A204.1 (cell line): ENCODE results near the gene SPATC1L.
"Not testable (repeated sequence)": the region's sequence is repeated elsewhere in the genome, so short reads cannot be mapped to it uniquely, and the experiment has no call there.

ENCODE experiments used
- FAIRE-seq: peaks from 2 replicates; lab custom pipeline; 2012; peaks lifted over from hg19 to GRCh38; lab: Jason Lieb, UNC

The SPATC1L gene

GRCh38 chr21:46183910-46184624 is at the start of gene SPATC1L:
TSS of gene SPATC1L (minus strand) at chr21:46184459. CDS start at chr21:46182816, 1,643 bp downstream.
- no peak for FAIRE-seq

DNA sequence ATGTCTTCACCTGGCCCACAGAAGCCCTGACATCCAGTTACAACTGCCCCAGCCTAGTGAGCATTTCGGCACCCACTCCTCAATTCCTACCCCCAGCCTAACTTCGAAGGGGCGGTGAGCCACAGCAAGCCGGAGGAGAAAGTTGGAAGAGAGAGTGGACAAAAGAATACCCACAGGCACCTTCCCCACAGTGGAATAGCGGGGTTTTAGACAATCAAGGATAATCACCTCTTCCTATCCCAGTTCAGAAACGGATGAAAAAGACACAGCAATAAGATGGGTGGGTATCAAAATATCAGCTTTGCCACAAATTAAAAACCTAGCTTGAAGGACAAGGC is 45.6 kb upstream of the SPATC1L start:
- FAIRE-seq: no peak

DNA sequence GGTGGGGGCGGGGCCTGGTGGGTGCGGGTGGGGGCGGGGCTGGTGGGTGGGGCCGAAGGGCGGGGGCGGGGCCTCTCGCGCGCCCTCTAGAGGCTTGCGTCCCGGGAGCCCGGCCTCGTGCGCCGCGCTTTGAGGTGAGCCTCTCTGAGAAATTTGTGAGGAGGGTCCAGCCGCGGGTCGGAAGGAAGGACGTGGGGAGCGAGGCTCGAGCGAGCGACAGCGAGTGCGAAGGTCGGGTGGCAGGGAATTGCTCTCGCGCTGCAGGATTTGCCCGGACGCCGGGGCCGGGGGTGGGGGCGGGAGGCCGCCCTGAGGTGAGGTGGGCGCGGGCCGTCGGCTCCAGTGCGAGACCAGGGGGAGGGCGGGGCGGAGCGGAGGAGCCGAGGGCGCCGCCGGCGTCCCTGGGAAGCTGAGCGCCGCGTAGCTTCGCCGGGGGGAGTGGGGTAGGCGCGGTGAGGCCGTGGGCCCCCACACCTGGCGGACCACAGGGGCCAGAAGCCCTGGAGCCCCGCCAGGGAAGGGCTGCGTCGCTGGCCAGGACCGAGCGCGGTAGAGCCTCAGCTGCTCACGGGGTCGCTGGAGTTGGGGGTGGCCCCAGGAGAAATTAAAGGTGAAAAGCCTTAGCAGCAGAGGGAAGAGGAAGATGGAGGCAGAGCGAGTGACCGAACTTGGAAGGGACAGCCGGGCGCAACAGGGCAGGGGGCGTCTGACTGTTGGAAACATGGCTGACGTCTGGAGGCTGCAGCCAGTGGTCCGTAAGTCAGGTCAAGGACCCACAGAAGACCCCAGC is 45.1 kb upstream of the SPATC1L start:
- FAIRE-seq: no peak

DNA sequence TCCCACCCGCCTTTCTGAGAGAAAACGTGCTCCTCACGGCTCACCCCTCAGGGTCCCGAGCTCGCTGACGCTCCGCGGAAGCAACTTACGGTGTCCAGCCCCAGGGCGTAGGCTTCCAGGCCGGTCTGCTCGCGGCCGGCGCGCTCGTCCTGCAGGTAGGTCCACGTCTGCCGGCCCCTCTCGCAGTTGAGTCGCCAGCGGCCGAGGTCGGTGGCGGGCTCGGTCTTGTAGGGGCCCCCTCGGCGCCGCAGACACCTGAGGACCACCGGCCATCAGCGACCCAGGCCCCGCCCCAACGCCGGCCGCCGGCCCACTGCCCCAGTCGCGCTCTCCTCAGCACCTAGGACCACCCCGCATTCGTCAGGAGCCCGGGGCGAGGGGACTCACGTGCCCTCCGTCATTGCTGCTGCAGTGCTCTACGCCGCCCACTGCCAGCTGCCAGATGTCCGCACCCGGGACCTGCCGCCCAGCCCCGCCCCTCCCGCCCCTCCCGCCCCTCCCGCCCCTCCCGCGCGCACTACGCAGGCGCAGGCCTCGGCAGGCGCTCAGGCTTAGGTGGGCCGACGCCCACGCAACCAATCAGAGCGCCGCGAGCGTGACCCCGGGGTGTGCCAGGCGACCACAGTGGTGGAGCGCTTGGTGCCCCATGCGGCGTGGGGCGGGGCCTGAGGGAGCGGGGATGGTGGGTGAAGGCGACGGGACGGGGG is 44.2 kb upstream of the SPATC1L start, which contains the start of gene LSS:
LSS (minus strand) TSS at position 430 of the 707 bp plus-strand sequence; CDS start at position 401, 29 bp downstream.
- no peak for FAIRE-seq

- FAIRE-seq: no peak
Observed at GRCh38 chr21:46227811-46228344, 43.6 kb upstream of the SPATC1L start.

DNA sequence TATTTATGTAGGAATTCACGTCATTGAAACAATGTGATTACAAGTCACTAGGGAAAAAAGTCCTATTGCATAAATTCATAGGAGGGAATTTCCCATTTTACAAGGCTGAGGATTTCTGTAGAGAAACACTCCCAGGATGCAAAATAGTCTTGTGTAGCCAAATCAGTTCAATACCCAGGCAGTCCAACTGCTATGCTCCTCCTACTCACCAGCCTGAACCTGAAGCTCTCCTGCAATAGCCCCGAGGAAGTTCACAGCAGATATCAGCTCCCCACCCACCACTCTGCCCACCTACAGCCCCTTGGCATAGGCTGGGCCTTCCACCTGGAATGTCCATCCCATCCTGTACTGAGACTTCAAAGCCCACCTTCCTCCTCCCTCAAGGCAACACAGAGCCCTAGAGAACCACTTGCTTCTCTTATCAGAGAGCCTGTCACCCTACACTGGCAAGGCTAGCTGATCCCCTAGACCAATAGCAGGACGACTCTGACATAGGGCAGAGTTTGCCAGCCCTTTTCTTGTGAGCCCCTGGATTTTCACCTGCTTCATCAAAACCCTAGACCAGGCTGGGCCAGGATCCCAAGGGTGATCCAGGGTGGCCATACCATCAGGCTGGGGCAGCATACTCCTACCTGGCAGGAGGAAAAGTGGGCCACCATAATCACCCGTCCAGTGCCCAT is 42.8 kb upstream of the SPATC1L start:
- no peak for FAIRE-seq

GRCh38 chr21:46226146-46226545 is 41.9 kb upstream of the SPATC1L start:
- FAIRE-seq: no peak

GRCh38 chr21:46223661-46224060 is 39.4 kb upstream of the SPATC1L start:
- not testable (repeated sequence) for FAIRE-seq

DNA sequence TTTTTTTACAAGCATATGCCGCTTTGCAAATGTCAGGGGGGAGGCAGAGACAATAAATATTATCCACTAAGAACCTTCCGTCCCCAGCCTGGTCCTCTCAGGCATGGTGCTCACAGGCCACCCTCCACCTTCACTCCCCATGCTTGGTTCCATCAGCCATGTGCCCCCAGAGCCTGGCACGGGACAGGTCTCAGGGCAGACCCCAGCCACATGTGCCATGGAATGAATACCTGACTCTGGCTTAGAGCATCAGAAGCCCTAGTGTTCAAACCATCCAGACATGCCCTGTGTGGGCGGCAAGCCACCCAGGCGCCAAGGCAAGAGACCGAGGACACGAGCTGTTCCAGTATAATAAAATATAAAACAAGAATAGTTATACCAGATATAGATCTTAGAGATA is 39.0 kb upstream of the SPATC1L start:
- FAIRE-seq: no peak

- no peak for FAIRE-seq
Observed at GRCh38 chr21:46222436-46223116, 38.3 kb upstream of the SPATC1L start.

DNA sequence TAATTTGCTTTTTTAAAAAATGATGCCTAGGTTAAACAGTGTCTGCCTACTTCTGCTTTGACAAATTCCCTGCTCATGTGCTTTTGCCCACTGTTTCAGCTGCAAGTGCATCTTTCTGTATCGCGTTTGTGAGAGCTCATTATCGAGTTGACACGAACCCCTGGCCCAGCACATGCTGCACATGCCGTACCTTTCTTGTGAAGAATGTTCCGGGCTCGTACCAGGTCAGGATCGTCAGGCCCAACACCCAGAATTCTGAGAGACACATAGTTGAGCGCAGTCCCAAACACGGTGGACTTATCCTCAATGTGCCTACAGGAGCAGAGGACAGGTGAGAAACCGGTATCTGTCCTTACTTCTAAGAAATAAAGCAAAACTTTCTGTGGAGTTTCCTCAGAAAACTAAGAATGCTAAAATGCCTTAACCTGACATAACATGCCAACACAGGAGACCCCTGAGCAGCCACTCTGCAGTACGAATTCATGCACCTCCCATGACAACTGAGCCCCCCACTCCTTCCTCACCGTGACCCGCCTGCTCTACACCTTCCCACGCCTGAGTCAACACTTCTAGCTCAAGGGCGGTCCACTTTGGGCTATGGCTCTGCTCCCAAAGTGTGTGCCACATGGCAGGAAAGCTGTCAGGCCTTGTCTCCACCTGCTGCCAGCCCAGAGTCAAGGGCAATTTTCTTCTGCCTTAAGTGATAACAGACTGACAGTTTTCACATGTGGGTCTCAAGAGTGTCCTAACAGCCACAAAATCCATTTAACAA is 37.6 kb upstream of the SPATC1L start:
- FAIRE-seq: no peak

DNA sequence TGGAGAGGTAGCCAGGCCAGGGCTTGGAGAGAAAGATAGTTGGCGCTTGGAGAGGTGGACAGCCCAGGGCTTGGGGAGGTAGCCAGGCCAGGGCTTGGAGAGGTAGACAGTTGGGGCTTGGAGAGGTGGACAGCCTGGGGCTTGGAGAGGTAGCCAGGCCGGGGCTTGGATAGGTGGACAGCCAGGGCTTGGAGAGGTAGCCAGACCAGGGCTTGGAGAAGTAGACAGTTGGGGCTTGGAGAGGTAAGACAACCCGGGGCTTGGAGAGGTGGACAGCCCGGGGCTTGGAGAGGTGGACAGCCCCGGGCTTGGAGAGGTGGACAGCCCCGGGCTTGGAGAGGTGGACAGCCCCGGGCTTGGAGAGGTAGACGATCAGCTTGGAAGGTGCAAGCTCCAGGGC is 36.6 kb upstream of the SPATC1L start:
- no peak for FAIRE-seq

DNA sequence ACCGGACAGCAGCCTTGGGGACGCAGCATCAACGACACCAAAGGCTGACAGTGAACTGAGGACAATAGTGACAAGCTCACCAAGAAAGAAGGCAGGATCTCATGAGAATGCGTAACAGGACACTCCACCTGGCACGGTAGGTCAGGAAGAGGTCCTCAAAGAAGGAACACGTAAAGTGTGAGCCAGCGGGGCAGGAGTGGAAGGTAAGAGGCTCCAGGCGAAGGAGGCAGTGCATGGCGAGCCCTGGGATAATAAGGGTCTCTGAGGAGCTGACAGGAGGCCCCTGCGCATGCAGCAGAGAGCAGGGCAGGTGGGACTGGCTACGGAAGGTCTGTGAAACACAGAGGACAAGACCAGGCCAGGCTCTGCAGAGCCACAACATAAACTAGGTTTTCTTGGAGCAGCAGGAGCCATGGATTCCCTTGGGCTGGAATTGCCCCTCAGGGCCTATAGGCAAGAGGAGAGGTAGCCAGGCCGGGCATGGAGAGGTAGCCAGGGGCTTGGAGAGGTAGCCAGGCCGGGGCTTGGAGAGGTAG is 36.1 kb upstream of the SPATC1L start:
- FAIRE-seq: no peak

DNA sequence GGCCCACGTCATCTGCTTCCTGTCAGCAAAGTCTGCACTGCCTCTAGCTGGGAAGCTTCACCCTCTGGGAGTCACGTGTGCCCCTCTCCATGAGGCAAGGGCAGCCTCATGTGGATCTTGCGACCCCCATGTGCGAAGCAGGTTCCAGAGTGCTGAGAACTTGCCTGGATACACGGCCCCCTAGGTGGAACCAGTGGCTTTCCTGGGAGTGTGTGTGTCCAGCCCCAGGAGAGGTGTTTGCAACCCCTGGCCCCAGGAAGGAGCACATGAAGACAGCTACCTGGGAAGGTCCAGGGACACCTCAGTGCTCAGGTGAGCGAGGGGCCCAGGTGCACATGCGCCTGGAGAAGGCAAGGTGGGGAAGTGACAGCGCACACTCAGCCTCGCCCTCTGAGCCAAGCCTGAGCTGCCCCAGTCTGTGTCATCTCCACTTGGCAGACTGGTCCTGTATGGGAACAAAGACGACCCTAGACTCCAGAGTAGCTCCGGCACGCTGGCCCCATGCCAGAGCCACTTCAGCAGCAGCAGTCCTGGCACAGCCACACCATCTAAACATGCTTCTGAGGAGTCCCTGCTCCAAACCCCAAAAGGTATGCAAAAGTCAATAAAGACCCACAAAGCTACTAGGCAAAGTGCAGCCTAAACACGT is 35.5 kb upstream of the SPATC1L start:
- no peak for FAIRE-seq

DNA sequence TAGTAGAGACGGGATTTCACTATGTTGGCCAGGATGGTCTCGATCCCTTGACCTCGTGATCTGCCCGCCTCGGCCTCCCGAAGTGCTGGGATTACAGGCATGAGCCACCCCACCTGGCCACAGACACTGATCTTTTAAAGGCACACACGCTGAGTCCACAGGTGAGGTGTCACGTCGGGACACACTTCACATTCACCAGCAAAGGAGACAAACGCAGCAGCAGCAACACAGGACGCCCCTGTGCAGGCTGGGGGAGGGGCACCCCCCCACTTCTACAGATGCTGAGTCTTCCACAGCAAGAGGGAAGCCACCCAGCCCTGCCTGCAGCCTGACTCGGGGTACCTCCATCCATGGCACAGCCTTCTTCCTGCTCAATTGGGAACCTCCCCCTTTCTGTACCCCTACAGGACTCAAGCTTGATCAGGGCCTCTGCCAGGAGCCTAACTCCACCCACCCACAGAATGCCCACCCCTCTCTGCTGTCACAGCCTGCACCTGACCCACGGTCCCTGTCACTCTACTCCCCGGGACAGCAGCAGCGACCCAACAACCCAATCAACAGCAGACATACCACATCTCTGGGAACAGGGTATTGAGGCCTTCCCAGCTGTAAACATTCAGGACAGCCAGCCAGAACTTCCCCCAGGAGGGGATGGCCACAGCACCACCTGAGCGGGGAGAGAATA is 34.8 kb upstream of the SPATC1L start:
- FAIRE-seq: no peak

DNA sequence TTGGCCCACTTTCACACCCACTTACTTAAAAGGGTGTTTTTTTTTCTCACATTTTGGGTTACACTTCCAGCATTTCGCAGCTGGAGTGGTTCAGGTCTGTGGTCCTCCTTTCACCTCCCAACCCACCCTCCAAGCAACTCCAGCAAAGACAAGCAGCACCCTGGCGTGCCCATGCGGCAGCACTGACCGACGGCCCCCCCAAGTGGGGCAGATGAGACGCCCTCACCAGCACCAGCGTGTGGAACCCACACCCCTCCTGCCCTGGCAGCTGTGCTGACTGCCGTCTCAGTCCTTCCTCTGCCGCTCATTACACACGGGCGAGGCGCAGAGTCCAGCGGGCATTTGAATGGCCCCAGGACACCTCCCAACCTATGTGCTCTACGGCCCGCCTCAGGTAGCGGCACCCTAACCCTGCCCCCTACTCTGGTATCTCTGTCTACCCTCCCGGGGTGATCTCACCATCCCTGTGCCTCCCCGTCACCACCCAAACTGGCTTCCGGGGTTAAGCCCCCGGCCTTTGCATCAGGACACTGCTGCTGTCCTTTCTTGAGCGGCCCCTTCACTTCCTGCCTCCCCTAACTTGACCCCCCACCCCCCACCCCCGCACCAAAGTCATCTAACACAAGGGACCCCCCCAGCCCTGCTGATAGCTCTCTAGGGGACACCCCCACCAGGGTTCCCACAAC is 33.4 kb upstream of the SPATC1L start:
- no peak for FAIRE-seq

DNA sequence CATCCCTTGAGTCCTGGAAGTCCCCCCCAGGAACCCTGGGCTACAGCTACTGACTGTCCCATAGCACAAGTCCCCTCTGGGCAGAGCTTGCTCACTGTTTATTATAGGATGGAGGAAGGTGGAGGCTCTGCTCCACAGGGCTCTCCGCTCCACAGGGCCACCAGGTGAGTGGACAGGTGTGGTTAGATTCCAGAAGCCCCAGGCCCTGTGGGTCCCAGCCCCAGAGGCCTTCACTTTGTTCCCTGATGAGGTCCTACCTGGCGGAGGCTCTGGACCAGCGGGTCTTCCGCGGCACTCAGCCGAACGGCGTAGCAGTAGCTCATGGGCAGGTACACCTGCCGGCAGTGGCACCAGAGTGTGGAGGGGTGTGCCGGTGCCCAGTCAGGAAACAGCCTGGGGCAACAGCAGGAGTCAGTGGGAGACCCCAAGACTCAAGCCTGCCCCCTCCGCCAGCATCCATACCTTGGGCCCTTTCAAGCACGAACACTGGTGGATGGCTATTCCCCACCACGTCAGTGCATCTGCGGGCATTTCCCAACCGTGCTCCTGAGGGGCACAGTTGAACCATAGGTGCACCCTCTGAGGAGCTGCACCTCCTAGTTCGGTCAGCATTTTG is 32.0 kb upstream of the SPATC1L start:
- FAIRE-seq: no peak

GRCh38 chr21:46215436-46216131 is 31.3 kb upstream of the SPATC1L start:
- FAIRE-seq: no peak
